WTC11 (cell line): Measurements from ENCODE around the gene UBXN4.

Source experiments
- CTCF ChIP-seq: fragments of 200-600 bp; IDR thresholded peaks from 2 replicates; pipeline ENCODE4 v1.8.0; 2022; ENCODE audit warnings: antibody characterized with exemption
- FOXJ3 ChIP-seq: sonication (generic); formaldehyde crosslinking; IDR thresholded peaks from 2 replicates; pipeline ENCODE4 v1.9.0; 2021; ENCODE audit warnings: missing genetic modification reagents, mild to moderate bottlenecking, borderline replicate concordance

GRCh38 chr2:135821190-135821589 is 79.5 kb downstream of the UBXN4 start:
- TF ChIP-seq FOXJ3 (CRISPR knock-in tag) = no peak
- TF ChIP-seq CTCF = no peak
